ENCODE results near the gene YTHDF2. TPM values are rescaled to one million over a fixed set of nuclear protein-coding genes. Genes with fewer than 3 reads are reported as not detected.
"Not testable (repeated sequence)": the region's sequence is repeated elsewhere in the genome, so short reads cannot be mapped to it uniquely, and the experiment has no call there.

Gene YTHDF2
- 196 and 200 TPM in 2 replicates for total RNA-seq (2021)
- long read RNA-seq, transcript YTHDF2-209 (6 exons, 2,825 nt): minor isoform, 34 of 2,634 reads
- long read RNA-seq, transcript YTHDF2-201 (5 exons, 2,925 nt): major isoform, 2,331 of 2,634 reads
- long read RNA-seq, transcript YTHDF2-206 (4 exons, 2,594 nt): minor isoform, 36 of 2,634 reads
- long read RNA-seq, partial matches to known transcripts: 51 of 2,634 reads
- long read RNA-seq, other reads (novel, unspliced or antisense): 180 of 2,634 reads

DNA sequence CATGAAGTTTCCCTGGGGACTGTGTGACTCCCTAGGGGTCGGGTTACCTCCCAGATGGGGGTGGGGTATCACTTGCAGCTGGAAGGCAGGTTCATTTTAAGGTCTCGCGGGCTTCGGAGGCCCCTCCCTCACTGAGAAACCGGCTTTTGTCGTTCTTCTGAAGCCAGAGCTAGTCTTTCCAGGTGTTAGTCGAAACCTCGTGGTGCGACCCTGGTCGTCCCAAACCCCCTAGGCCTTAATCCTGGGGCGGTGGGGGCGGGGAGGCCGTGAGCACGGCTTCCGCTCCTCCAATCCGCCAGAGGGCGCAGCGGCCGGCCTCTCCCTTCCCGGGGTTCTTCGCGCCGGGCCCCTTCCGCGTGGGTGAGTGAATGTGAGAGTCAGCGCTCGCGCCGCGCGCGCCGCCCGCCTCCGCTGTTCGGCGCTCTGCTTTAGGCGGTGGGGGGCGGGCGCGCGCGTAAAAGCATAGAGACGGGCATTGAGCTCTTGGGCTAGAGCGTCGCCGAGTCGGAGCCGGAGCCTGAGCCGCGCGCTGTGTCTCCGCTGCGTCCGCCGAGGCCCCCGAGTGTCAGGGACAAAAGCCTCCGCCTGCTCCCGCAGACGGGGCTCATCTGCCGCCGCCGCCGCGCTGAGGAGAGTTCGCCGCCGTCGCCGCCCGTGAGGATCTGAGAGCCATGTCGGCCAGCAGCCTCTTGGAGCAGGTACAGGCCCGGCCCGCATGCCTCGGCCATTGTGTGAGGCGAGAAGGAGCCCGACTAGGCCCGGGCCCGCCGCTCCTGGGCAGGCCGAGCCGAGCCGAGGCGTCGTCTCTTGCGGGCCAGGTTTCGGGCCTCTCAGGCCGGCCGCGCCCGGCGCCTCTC lies at the start of gene YTHDF2:
YTHDF2 (plus strand) TSS at position 491 of the 857 bp plus-strand sequence; CDS start at position 672, 181 bp downstream.
- Histone ChIP-seq H2BK5ac (ENCODE audit: insufficient read length, low read length) (peak within 1 kb of the TSS; percentile 76), H4K91ac (ENCODE audit: insufficient read length, low read depth, low read length) (peak within 1 kb of the TSS; percentile 97), H3K56ac (ENCODE audit: insufficient read length, low read depth, low read length) (peak within 1 kb of the TSS; percentile 51), H2AFZ (ENCODE audit: low read length) (no peak within 1 kb of the TSS), H3K79me2 (ENCODE audit: insufficient read depth, low read length) (peaks cover 25% of the 10 kb centered on the region; the same call in 1 of the 2 replicates), H3T11ph (ENCODE audit: low read length) (no peak within 1 kb of the TSS), H2BK15ac (ENCODE audit: low read depth, low read length) (no peak within 1 kb of the TSS; the same call in 1 of the 2 replicates), H3K23me2 (ENCODE audit: insufficient read length, low read depth, low read length, poor library complexity, severe bottlenecking) (no peaks in the 10 kb centered on the region), H4K8ac (replicated peaks; ENCODE audit: insufficient read length, low read depth, low read length) (no peak within 1 kb of the TSS), H2BK12ac (ENCODE audit: insufficient read length, low read depth, low read length) (no peak within 1 kb of the TSS), H3K79me1 (ENCODE audit: insufficient read depth, low read depth, low read length, poor library complexity, severe bottlenecking) (no peaks in the 10 kb centered on the region), H3K27me3 (ENCODE audit: insufficient read depth, low read length) (no peaks in the 10 kb centered on the region), H2AK5ac (ENCODE audit: insufficient read length, low read length) (peak within 1 kb of the TSS; percentile 44), H3K23ac (ENCODE audit: insufficient read length, low read depth, low read length) (no peak within 1 kb of the TSS), H3K4me1 (ENCODE audit: insufficient read depth, low read length) (no peaks in the 10 kb centered on the region; the same call in 1 of the 2 replicates), H4K20me1 (ENCODE audit: control insufficient read depth, insufficient read depth, insufficient read length) (no peaks in the 10 kb centered on the region), H3K4me2 (ENCODE audit: insufficient read depth, insufficient read length, low read length) (peak within 1 kb of the TSS; percentile 73), H3K14ac (ENCODE audit: insufficient read depth, low read length) (peak within 1 kb of the TSS; percentile 96), H4K5ac (ENCODE audit: insufficient read length, low read depth, low read length) (peak within 1 kb of the TSS; percentile 91), H3K27ac (ENCODE audit: insufficient read length, low read depth, low read length) (peak within 1 kb of the TSS; percentile 81), H3K4ac (ENCODE audit: low read depth, low read length) (peak within 1 kb of the TSS; percentile 91), H3K9me3 (ENCODE audit: control insufficient read depth, low read depth, low read length) (no peaks in the 10 kb centered on the region), H3K18ac (ENCODE audit: insufficient read length, low read depth, low read length) (peak within 1 kb of the TSS; percentile 93), H2BK20ac (ENCODE audit: low read depth, low read length, poor library complexity, severe bottlenecking) (no peak within 1 kb of the TSS), H2BK120ac (ENCODE audit: low read depth, low read length, poor library complexity, severe bottlenecking) (peak within 1 kb of the TSS; percentile 29), H3K9ac (ENCODE audit: extremely low read depth, insufficient read length, low read length) (peak within 1 kb of the TSS; percentile 98)
- Mint-ChIP-seq H3K4me1 (peaks cover 39 to 40% of the 10 kb centered on the region in 2 experiments), H3K36me3 (ENCODE audit: insufficient read depth in 1 of 3, low read depth in 3 of 3) (peaks cover 33 to 44% (median 38%) of the 10 kb centered on the region in 3 experiments), H3K9me3 (peaks cover 0 to 3% of the 10 kb centered on the region in 2 experiments; a peak in 2 of 5 replicates), H3K27me3 (ENCODE audit: low read depth) (no peaks in the 10 kb centered on the region; the same call in 1 of the 2 replicates), H3K27ac (peak within 1 kb of the TSS; percentile 99 to 100 (median 100)), H3K4me3 (peak within 1 kb of the TSS; percentile 94 to 97)
- WGBS (ENCODE audit: extremely low coverage, insufficient read length, low lambda C conversion rate): no CpG with 5 or more reads among the region's 92 CpGs
- TF ChIP-seq, protein P1, sequence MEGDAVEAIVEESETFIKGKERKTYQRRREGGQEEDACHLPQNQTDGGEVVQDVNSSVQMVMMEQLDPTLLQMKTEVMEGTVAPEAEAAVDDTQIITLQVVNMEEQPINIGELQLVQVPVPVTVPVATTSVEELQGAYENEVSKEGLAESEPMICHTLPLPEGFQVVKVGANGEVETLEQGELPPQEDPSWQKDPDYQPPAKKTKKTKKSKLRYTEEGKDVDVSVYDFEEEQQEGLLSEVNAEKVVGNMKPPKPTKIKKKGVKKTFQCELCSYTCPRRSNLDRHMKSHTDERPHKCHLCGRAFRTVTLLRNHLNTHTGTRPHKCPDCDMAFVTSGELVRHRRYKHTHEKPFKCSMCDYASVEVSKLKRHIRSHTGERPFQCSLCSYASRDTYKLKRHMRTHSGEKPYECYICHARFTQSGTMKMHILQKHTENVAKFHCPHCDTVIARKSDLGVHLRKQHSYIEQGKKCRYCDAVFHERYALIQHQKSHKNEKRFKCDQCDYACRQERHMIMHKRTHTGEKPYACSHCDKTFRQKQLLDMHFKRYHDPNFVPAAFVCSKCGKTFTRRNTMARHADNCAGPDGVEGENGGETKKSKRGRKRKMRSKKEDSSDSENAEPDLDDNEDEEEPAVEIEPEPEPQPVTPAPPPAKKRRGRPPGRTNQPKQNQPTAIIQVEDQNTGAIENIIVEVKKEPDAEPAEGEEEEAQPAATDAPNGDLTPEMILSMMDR (conservative IDR thresholded peaks at IDR 0.05): peak; percentile 97
- DNase-seq: peak; percentile 98

DNA sequence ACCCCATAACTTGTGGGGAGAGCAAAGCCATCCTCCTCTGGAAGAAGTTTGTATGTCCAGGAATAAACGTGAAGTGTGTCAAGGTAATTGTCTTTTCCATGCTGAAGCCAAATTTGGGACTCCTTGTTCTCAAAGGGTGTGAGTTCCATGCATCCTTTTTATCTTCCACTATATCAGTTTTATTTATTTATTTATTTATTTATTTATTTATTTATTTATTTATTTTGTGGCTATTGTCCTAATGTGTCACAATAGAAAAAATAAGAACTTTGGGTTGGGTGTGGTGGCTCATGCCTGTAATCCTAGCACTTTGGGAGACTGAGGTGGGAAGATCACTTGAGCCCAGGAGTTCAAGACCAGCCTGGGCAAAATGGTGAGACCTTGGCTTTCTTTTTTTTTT lies 45.1 kb upstream of the YTHDF2 start:
- H2AK5ac ChIP-seq (ENCODE audit: insufficient read length, low read length); H3K23me2 ChIP-seq (ENCODE audit: insufficient read length, low read depth, low read length, poor library complexity, severe bottlenecking); H3K9me3 Mint-ChIP-seq; H3K56ac ChIP-seq (ENCODE audit: insufficient read length, low read depth, low read length); DNase-seq; H3K9ac ChIP-seq (ENCODE audit: extremely low read depth, insufficient read length, low read length); H3K27me3 ChIP-seq (ENCODE audit: insufficient read depth, low read length); H3K4me1 ChIP-seq (ENCODE audit: insufficient read depth, low read length); H4K8ac ChIP-seq (replicated peaks; ENCODE audit: insufficient read length, low read depth, low read length); H3K27ac Mint-ChIP-seq; H2BK20ac ChIP-seq (ENCODE audit: low read depth, low read length, poor library complexity, severe bottlenecking); H3K4me3 Mint-ChIP-seq; H3K4me1 Mint-ChIP-seq; H4K5ac ChIP-seq (ENCODE audit: insufficient read length, low read depth, low read length); H3K9me3 ChIP-seq (ENCODE audit: control insufficient read depth, low read depth, low read length); H3K79me2 ChIP-seq (ENCODE audit: insufficient read depth, low read length); H3K27ac ChIP-seq (ENCODE audit: insufficient read length, low read depth, low read length); H2BK12ac ChIP-seq (ENCODE audit: insufficient read length, low read depth, low read length); H3K27me3 Mint-ChIP-seq (ENCODE audit: low read depth); H3K4ac ChIP-seq (ENCODE audit: low read depth, low read length); H3K23ac ChIP-seq (ENCODE audit: insufficient read length, low read depth, low read length); H4K91ac ChIP-seq (ENCODE audit: insufficient read length, low read depth, low read length); H2AFZ ChIP-seq (ENCODE audit: low read length); H3K14ac ChIP-seq (ENCODE audit: insufficient read depth, low read length); H2BK120ac ChIP-seq (ENCODE audit: low read depth, low read length, poor library complexity, severe bottlenecking); H2BK5ac ChIP-seq (ENCODE audit: insufficient read length, low read length); H2BK15ac ChIP-seq (ENCODE audit: low read depth, low read length); H3K79me1 ChIP-seq (ENCODE audit: insufficient read depth, low read depth, low read length, poor library complexity, severe bottlenecking); H3T11ph ChIP-seq (ENCODE audit: low read length); H3K4me2 ChIP-seq (ENCODE audit: insufficient read depth, insufficient read length, low read length); H4K20me1 ChIP-seq (ENCODE audit: control insufficient read depth, insufficient read depth, insufficient read length); H3K18ac ChIP-seq (ENCODE audit: insufficient read length, low read depth, low read length): not testable (repeated sequence)
- peaks cover 22 to 64% (median 56%) of the 10 kb centered on the region in 3 experiments; a peak in 6 of 7 replicates for H3K36me3 Mint-ChIP-seq (ENCODE audit: insufficient read depth in 1 of 3, low read depth in 3 of 3)
- no CpG with 5 or more reads among the region's 1 CpG for WGBS (ENCODE audit: extremely low coverage, insufficient read length, low lambda C conversion rate)

All from H9 (cell line).